Measurements from ENCODE around the gene SV2B.

DNA sequence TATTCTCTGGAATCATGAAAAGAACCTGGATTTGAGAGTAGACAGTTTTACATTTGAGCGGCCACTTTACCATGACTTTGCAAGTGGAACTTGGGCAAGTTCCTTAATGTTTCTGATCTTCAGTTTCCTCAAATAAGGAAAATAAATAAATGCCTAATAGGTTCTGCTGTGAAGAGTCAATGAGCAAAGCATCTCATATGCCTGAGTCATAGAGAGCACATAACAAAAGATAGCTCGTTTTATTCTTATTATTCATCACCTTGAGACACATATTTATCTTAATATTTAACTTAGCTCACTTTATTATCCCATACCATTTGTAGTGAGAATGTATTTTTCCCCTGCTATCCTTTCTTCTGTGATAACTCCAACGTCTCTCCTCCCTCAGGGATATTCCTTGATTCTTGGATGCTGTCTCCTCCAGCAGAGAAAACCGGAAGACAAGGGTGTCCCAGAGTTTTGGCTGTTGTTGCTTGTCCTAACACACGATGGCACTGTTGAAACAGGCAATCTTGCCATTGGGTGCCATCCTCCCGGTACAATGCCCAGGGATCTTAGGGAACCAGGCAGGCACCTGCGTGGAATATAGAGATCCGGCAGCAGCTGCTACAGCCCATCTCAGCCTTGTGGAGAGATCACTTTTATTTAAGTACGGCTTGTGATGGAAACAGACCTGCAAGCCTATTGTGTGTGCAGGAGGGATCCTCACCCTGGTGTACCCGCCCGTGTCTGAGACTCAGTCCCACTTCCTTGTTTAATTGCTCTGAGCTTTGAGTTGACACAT is 44.3 kb upstream of the SV2B start:
- TF ChIP-seq, protein P1, sequence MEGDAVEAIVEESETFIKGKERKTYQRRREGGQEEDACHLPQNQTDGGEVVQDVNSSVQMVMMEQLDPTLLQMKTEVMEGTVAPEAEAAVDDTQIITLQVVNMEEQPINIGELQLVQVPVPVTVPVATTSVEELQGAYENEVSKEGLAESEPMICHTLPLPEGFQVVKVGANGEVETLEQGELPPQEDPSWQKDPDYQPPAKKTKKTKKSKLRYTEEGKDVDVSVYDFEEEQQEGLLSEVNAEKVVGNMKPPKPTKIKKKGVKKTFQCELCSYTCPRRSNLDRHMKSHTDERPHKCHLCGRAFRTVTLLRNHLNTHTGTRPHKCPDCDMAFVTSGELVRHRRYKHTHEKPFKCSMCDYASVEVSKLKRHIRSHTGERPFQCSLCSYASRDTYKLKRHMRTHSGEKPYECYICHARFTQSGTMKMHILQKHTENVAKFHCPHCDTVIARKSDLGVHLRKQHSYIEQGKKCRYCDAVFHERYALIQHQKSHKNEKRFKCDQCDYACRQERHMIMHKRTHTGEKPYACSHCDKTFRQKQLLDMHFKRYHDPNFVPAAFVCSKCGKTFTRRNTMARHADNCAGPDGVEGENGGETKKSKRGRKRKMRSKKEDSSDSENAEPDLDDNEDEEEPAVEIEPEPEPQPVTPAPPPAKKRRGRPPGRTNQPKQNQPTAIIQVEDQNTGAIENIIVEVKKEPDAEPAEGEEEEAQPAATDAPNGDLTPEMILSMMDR (conservative IDR thresholded peaks at IDR 0.05) = peak; percentile 79
- no peak for TF ChIP-seq EZH2 (IDR thresholded peaks at IDR 0.05; ENCODE audit: low read depth)
